HG03045 (cell line): Measurements from ENCODE around the gene PIGW.

Experiments used
- ATAC-seq: cut with Tn5 transposase; IDR thresholded peaks from one replicate; pipeline ENCODE4 v1.9.1; 2021; ENCODE audit warnings: mild to moderate bottlenecking, moderate library complexity; ENCODE audit not compliant: unreplicated experiment

The PIGW gene

GRCh38 chr17:36545465-36546417, 11.0 kb downstream of the PIGW start:
- ATAC-seq: peak; percentile 67

- no peak for ATAC-seq
These were observed 11.8 kb downstream of the PIGW start for GRCh38 chr17:36546418-36547093.

- ATAC-seq: no peak
These were observed 13.0 kb downstream of the PIGW start for GRCh38 chr17:36547776-36548175.

- ATAC-seq: no peak
These were observed 16.0 kb downstream of the PIGW start for GRCh38 chr17:36550491-36551417.

- no peak for ATAC-seq
These were observed 18.7 kb downstream of the PIGW start for GRCh38 chr17:36553459-36553858.

GRCh38 chr17:36566081-36566480, 31.3 kb downstream of the PIGW start:
- ATAC-seq: no peak

- ATAC-seq: no peak
These were observed 40.2 kb downstream of the PIGW start for GRCh38 chr17:36575028-36575427.

- no peak for ATAC-seq
These were observed 42.0 kb downstream of the PIGW start for GRCh38 chr17:36576793-36577192.

GRCh38 chr17:36578671-36579070, 43.9 kb downstream of the PIGW start:
- no peak for ATAC-seq

- ATAC-seq: no peak
These were observed 49.0 kb downstream of the PIGW start for GRCh38 chr17:36583787-36584186.

GRCh38 chr17:36586138-36586537, 51.4 kb downstream of the PIGW start:
- ATAC-seq: no peak
